HK-2 (cell line): ENCODE measurements around the gene P2RX2.
A peak's percentile ranks its signal among the peaks of the same experiment; 100 is the strongest.
"Not testable (repeated sequence)": the region's sequence is repeated elsewhere in the genome, so short reads cannot be mapped to it uniquely, and the experiment has no call there.

ENCODE experiments used
- DNase-seq: peaks from one replicate; pipeline ENCODE4 v3.0.0-alpha.2; 2018; ENCODE audit not compliant: unreplicated experiment

P2RX2 gene

GRCh38 chr12:132583736-132584135 is 34.8 kb upstream of the P2RX2 start:
- DNase-seq: no peak

GRCh38 chr12:132584429-132584828 is 34.1 kb upstream of the P2RX2 start:
- no peak for DNase-seq

- DNase-seq: no peak
These were observed 33.4 kb upstream of the P2RX2 start for GRCh38 chr12:132585177-132585576.

- DNase-seq: no peak
These were observed 31.6 kb upstream of the P2RX2 start for GRCh38 chr12:132586929-132587328.

- no peak for DNase-seq
These were observed 30.8 kb upstream of the P2RX2 start for GRCh38 chr12:132587781-132588180.

- DNase-seq: no peak
These were observed 30.3 kb upstream of the P2RX2 start for GRCh38 chr12:132588319-132588718.

- no peak for DNase-seq
These were observed 29.5 kb upstream of the P2RX2 start for GRCh38 chr12:132588821-132589669.

- no peak for DNase-seq
These were observed 27.3 kb upstream of the P2RX2 start for GRCh38 chr12:132591107-132591935.

- DNase-seq: no peak
These were observed 26.1 kb upstream of the P2RX2 start for GRCh38 chr12:132592282-132592970.

- DNase-seq: no peak
These were observed 25.5 kb upstream of the P2RX2 start for GRCh38 chr12:132593071-132593470.

GRCh38 chr12:132593521-132593920 is 25.1 kb upstream of the P2RX2 start:
- no peak for DNase-seq

- no peak for DNase-seq
These were observed 24.6 kb upstream of the P2RX2 start for GRCh38 chr12:132593938-132594358.

GRCh38 chr12:132595183-132595582 is 23.4 kb upstream of the P2RX2 start:
- no peak for DNase-seq

GRCh38 chr12:132596016-132596415 is 22.6 kb upstream of the P2RX2 start:
- DNase-seq: peak; percentile 61

GRCh38 chr12:132597333-132598316 is 21.0 kb upstream of the P2RX2 start:
- DNase-seq: no peak

- DNase-seq: not testable (repeated sequence)
These were observed 19.1 kb upstream of the P2RX2 start for GRCh38 chr12:132599502-132599901.

- peak; percentile 70 for DNase-seq
These were observed 18.2 kb upstream of the P2RX2 start for GRCh38 chr12:132600048-132601032.

- DNase-seq: no peak
These were observed 17.2 kb upstream of the P2RX2 start for GRCh38 chr12:132601171-132601883.

- DNase-seq: no peak
These were observed 15.9 kb upstream of the P2RX2 start for GRCh38 chr12:132602572-132603239.
